AG10803 (cell line): ENCODE data around the gene ABCG1.

Experiments used
- DNase-seq: peaks from one replicate; pipeline ENCODE4 v3.0.0; 2010; ENCODE audit warnings: low read depth
- H3K4me3 ChIP-seq: 2 replicates; pipeline ENCODE4 v1.5.1; 2011; ENCODE audit warnings: mild to moderate bottlenecking, low read length, control low read depth
- TF ChIP-seq, protein P1 (sequence below): conservative IDR thresholded peaks from 2 replicates; pipeline ENCODE4 v1.5.1; 2011; ENCODE audit warnings: mild to moderate bottlenecking, low read length, control low read depth, inconsistent platforms

The ABCG1 gene

DNA sequence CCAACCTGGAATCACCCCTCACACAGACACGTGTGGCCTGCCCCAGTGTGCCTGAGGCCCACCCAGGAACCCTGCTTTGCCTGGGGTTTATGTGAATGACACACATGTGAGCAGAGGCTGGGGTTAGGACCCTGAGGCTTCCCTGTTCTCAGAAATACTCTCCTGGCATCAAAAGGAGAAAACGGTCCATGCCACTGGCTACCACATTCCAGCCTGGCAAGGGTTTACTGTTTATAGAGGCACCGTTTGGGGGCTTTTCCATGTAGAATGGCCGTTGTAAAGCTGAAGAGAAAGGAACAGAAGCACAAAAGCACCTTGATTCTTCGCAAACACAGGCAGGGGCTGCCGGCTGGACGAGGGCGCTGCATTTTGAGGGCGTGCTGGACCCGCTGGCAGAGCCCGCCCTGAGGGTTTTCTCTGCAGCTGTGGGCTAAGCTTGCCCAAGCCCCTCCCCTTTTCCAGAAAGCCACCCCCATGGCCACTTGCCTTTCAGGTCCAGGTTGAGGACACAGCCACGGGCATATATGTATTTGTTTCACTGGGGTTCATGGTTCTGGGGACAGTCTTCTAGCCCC lies 83.2 kb downstream of the ABCG1 start:
- TF ChIP-seq, protein P1, sequence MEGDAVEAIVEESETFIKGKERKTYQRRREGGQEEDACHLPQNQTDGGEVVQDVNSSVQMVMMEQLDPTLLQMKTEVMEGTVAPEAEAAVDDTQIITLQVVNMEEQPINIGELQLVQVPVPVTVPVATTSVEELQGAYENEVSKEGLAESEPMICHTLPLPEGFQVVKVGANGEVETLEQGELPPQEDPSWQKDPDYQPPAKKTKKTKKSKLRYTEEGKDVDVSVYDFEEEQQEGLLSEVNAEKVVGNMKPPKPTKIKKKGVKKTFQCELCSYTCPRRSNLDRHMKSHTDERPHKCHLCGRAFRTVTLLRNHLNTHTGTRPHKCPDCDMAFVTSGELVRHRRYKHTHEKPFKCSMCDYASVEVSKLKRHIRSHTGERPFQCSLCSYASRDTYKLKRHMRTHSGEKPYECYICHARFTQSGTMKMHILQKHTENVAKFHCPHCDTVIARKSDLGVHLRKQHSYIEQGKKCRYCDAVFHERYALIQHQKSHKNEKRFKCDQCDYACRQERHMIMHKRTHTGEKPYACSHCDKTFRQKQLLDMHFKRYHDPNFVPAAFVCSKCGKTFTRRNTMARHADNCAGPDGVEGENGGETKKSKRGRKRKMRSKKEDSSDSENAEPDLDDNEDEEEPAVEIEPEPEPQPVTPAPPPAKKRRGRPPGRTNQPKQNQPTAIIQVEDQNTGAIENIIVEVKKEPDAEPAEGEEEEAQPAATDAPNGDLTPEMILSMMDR = no peak
- no peak for DNase-seq
- no peak overlapping the region for H3K4me3 ChIP-seq

DNA sequence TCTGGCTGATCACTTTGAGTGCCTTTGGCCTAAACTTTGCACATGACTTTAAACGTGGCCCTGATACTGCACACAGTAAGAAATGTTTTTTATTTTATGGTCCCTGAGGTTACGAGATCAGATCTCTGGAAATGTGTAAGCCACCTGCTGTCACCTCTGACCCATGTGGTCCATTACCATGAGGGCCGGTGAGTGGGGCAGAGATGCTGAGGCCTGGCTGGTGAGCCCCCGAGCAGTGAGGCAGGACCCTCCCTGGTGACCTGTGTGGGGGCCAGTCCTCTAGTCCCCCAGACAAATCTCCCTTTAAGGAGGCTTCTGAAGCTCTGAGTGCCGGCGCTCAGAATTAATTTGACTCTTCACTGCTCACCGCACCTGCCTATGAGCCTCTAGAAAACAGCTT lies 83.9 kb downstream of the ABCG1 start:
- DNase-seq = no peak
- TF ChIP-seq, protein P1 = no peak
- H3K4me3 ChIP-seq = no peak overlapping the region

DNA sequence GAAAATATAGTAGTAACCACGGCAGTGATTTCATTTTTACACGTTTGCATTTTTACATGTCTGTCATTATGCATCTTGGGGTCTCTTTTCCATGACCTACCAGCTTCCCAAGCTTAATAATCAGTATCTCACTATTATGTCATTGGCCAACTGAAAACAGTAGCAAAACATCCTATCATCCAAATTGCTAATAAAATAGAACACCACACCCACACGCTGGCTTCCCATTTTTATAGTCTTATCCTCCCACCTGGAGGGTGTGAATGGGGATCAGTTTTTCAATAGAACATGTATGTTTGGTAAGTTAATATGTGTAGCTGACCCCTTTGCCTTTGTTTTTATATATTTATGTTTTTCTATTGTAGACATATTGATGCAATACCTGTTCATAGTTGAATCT lies 84.5 kb downstream of the ABCG1 start:
- TF ChIP-seq, protein P1 = no peak
- no peak for DNase-seq
- no peak overlapping the region for H3K4me3 ChIP-seq

DNA sequence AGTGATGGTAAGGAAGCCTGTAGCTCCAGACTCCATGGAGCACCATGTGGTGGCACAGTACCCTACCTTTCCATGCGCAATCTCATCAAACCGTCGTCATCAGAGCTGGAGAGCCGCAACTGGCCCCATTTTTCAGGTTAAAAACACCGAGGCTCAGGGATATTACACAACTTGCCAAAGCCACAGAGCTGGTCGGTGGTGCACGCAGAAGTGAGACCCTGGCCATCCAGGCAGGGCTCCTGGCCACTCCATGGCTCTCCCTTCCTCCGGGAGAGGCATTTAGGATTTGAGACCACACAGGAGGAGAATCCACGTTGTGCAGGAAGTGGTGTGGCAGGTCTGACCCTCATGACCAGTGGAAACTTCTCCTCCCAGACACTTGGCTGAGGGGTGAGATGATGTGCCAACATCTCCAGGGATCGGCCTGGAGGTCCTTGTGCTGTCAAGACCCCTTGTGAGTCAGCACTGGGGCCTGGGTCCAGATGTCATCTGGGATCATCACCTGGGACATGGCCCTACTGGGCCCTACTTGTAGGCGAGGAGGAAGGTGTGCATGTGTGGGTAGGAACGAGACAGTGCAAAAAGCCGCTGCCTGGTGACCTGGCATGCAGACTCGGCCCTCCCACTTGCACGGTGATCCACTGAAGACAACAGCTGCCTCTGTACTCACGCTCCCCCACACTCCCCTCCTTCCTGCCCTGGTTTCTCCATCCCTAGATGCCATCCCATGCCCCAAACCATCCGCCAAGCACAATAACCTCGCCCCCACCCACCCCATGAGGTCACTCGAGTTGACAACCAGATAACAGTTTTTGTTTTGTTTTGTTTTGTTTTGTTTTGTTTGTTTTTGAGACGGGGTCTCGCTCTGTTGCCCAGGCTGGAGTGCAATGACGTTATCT lies 85.9 kb downstream of the ABCG1 start:
- TF ChIP-seq, protein P1 = no peak
- no peak overlapping the region for H3K4me3 ChIP-seq
- DNase-seq = no peak

DNA sequence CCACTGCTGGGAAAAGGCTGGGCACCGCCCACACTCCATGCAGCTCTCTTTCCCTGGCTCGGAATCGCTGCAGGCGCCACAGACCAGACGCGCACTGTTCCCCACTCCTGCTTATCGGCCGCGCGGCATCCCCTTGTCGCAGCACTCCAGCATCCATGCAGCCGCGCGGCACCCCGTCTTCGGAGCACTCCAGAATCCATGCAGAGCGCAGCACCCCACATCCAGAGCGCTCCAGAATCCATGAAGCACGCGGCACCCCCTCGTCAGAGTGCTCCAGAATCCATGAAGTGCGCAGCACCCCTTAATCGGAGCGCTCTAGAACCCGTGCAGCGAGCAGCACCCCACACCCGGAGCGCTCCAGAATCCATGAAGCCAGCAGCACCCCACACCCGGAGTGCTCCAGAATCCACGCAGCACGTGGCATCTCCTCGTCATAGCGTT lies 86.8 kb downstream of the ABCG1 start:
- H3K4me3 ChIP-seq = no peak overlapping the region
- TF ChIP-seq, protein P1 = no peak
- no peak for DNase-seq

DNA sequence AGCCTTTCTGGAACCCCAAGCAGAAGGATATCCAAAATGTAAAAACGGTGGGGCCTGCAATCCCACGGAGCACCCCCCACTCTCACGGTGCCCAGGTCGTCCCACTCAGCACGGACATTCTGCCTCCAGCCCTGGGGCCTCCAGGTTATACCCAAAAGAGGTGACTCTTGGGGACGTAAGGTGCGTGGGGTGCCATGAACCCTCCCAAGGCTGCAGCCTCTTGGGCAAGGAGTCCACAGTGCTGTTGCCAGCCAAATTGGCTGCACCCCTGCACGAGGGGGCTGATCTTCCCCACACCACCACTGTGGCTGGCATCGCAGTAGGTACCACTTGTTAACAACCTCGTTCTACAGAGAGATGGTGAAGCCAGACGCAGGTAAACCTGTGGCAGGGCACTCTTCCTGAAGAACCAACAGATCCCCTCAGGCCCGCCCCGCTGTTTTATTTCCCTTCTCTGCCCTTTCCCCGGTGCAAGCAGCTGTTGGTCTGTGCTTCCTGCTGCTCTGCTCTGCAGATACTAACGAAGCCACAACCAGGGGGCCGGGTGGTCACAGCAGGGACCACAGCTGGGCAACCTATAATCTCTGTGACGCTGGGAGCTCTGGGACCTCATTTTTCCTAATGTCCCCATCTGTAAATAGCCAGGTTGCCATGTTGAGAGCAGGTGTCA lies 87.6 kb downstream of the ABCG1 start:
- no peak for DNase-seq
- TF ChIP-seq, protein P1 = no peak
- no peak overlapping the region for H3K4me3 ChIP-seq
